Activated CD8-positive, alpha-beta memory T cell treated with anti-CD3 and anti-CD28 coated beads for 36 hours (primary cell): ENCODE measurements around the gene PLCB2. TPM values are rescaled to one million over a fixed set of nuclear protein-coding genes. Genes with fewer than 3 reads are reported as not detected.

Source experiments
- CTCF ChIA-PET: fragments of 350-600 bp; sonication (Branson Sonifier 250); formaldehyde crosslinking; loops from one replicate; lab custom pipeline; 2021; ENCODE audit warnings: antibody characterized with exemption; lab: Charles Lee
- POLR2A ChIA-PET: fragments of 350-600 bp; sonication (Branson Sonifier 250); formaldehyde crosslinking; loops from one replicate; lab custom pipeline; 2021; ENCODE audit warnings: antibody characterized with exemption; lab: Charles Lee
- total RNA-seq, 2 experiments: library from RNA; stranded (reverse); gene quantifications; one replicate each; pipeline ENCODE4 v1.2.3, GENCODE V29; 2021

PLCB2 gene
- total RNA-seq, 2 experiments from 2014 or later, result 52.3 to 53.3 TPM

- ChIA-PET POLR2A (no interaction called here), CTCF (interaction anchor here (0.9 to 1.4 kb wide), 4 partner anchors 22 to 43 kb away, joined by 3 to 4 read pairs (median 4); no protein-coding TSS in a partner anchor)
These were observed 6.1 kb downstream of the PLCB2 start for GRCh38 chr15:40301467-40302179.

GRCh38 chr15:40300771-40301170 lies 7.0 kb downstream of the PLCB2 start:
- ChIA-PET CTCF (interaction anchor here (0.9 to 1.4 kb wide), 3 partner anchors 25 to 44 kb away, joined by 4 read pairs; no protein-coding TSS in a partner anchor), POLR2A (no interaction called here)

- ChIA-PET POLR2A (no interaction called here), CTCF (no interaction called here)
These were observed 7.4 kb downstream of the PLCB2 start for GRCh38 chr15:40300367-40300766.

GRCh38 chr15:40298216-40298935 lies 9.4 kb downstream of the PLCB2 start:
- POLR2A ChIA-PET, result no interaction called here
- CTCF ChIA-PET, result interaction anchor here (1.0 kb wide), 1 partner anchor 15 kb away, joined by 4 read pairs; the partner anchor contains the start of gene ANKRD63

DNA sequence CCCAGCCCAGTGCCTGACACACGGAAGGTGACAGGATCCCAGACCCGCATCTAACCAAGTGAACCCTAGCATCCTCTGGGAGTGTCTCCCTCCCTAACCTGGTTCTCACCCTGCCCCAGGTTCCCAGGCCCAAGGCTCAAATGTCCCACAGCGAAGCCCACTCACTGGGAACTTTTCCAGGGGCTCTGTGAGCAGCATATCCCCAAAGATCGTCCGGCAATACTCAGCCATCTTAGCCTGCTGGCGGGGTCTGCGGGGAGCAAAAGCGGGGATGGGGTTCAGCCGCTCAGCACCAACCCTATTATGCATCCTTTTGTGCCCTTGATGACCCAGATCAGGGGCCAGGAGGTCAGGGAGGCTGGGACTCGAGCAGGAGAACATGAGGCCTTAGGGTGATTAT lies 10.4 kb downstream of the PLCB2 start:
- POLR2A ChIA-PET, result no interaction called here
- CTCF ChIA-PET, result interaction anchor here (1.1 kb wide), 1 partner anchor 18 kb away, joined by 3 read pairs; no protein-coding TSS in a partner anchor

DNA sequence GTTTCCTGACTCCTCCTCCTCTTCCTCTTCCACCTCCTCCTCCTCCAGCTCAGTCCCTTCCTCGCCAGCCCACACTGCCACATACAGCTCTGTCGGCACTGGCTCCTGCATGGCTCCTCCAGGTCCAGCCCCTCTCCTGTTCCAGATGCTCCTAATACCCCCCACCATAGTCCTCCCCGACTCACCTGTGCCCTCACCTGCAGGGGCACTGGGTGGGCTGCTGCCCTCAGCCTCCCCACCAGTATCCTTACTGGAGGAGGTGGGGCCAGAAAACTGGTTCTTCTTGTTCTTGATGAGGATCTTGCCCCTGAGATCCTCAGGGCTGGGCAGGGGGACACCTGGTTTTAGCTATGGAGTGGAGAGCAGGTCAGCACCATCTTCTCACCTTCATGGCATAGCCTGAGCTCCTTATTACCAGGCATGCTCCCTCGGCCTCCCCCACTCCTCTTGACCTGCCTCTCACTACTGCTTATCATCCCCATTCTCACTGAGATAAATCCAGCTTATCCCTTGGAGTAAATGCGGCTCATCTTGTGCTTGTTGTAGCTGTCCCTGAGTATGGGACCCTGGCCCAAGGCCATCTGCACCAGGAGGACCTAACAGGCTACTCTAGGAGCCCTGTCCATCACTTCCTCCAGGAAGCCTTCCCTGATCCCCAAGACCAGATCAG lies 11.0 kb downstream of the PLCB2 start:
- ChIA-PET CTCF (interaction anchor here (1.1 to 2.1 kb wide), 2 partner anchors 18 to 41 kb away, joined by 3 to 8 read pairs; no protein-coding TSS in a partner anchor), POLR2A (no interaction called here)

DNA sequence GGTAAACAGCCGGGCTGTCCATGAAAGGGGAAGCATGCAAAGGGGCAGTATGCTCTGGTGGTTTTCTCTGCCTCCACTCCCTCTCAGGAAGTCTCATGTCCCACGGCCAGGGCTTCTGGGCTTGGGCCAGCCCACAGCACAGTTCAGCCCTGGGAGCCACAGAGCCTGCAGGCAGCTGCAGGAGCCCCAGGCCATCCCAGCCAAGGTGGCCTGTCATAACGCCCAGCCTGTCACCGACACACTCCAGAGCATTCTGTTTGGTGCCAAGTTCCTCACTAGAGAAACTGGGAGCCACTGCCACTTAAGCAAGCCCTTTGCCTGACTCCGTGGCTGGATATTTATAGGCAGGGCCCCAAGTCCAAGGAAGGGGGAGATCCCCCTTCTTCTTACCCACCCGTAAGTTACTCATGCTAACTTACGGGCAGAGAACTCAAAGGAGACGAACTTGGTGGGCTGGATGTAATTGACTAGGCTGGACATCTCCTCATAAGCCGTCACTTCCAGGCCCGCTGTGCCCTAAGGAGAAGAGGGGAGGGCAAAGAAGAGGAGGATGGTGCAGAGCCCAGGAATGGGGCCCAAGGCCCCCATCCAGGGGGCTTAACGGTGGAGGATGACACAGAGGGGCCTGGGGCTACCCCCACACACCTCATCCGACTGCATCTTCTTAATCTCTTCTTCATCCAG lies 11.7 kb downstream of the PLCB2 start:
- POLR2A ChIA-PET, result no interaction called here
- CTCF ChIA-PET, result interaction anchor here (1.1 to 2.1 kb wide), 3 partner anchors 11 to 42 kb away, joined by 3 to 8 read pairs (median 4); partner anchors contain the start of gene PLCB2

DNA sequence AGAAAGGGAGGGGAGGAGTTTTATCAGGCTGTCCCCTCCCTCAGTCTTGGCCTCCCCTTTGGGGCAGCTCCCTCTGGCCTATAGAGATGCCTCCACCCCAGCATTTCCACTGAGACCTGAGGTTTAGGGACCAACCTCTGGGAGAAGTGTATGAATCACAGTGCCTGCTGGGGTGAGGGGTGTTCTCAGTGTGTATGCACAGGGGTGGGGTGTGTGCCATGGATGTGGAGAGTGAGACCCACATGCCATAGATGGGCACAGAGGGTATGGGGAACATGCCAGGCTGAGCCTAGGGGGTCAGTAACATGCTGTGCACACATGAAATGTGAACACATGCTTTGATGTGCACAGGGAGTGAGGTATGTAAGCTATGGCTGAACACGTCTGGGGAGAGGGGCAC lies 12.4 kb downstream of the PLCB2 start:
- CTCF ChIA-PET, result interaction anchor here (1.6 to 2.1 kb wide), 2 partner anchors 12 to 42 kb away, joined by 4 to 8 read pairs; partner anchors contain the start of gene PLCB2
- POLR2A ChIA-PET, result no interaction called here

- POLR2A ChIA-PET, result no interaction called here
These were observed 13.5 kb downstream of the PLCB2 start for GRCh38 chr15:40293905-40294895.

DNA sequence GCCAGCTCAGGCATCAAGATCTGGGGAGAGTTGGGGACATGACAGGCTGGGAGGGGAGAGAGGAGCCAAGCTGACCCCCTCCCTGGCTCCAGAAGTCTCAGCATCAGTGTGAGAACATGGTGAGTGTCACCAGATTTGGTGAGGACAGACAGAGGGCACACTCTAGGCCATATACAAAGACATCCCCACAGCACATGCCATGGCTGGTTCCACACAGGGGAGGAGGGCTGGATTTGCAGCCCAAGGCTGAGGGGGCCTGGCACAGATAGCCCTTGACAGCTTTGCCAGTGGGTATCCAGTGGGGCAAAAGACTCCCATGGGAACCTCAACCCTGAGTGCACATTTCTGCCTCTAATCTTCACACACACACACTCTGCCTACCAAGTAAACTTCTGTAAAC lies 14.7 kb downstream of the PLCB2 start:
- CTCF ChIA-PET, result interaction anchor here (0.6 to 1.0 kb wide), 2 partner anchors 18 to 237 kb away, joined by 3 to 4 read pairs; no protein-coding TSS in a partner anchor
- POLR2A ChIA-PET, result no interaction called here

More at GRCh38 chr15:40293905-40294895, 13.5 kb downstream of the PLCB2 start:
- CTCF ChIA-PET, result interaction anchor here (0.6 to 1.6 kb wide), 3 partner anchors 13 to 33 kb away, joined by 3 to 4 read pairs (median 4); partner anchors contain the start of gene PLCB2

GRCh38 chr15:40292246-40292645 lies 15.5 kb downstream of the PLCB2 start:
- CTCF ChIA-PET, result interaction anchor here (1.7 kb wide), 1 partner anchor 13 kb away, joined by 6 read pairs; no protein-coding TSS in a partner anchor
- POLR2A ChIA-PET, result no interaction called here

GRCh38 chr15:40290918-40291574 lies 16.7 kb downstream of the PLCB2 start:
- ChIA-PET POLR2A (interaction anchor here (1.3 kb wide), 1 partner anchor 17 kb away, joined by 4 read pairs; the partner anchor contains the start of gene PLCB2), CTCF (interaction anchor here (0.9 to 1.9 kb wide), 5 partner anchors 11 to 53 kb away, joined by 3 to 6 read pairs (median 4); no protein-coding TSS in a partner anchor)

GRCh38 chr15:40290545-40290917 lies 17.2 kb downstream of the PLCB2 start:
- POLR2A ChIA-PET, result interaction anchor here (1.3 kb wide), 1 partner anchor 17 kb away, joined by 4 read pairs; the partner anchor contains the start of gene PLCB2

GRCh38 chr15:40289140-40289775 lies 18.5 kb downstream of the PLCB2 start:
- CTCF ChIA-PET, result interaction anchor here (1.0 to 3.1 kb wide), 7 partner anchors 9 to 55 kb away, joined by 3 to 13 read pairs (median 3); no protein-coding TSS in a partner anchor
- POLR2A ChIA-PET, result no interaction called here

More at GRCh38 chr15:40290545-40290917, 17.2 kb downstream of the PLCB2 start:
- CTCF ChIA-PET, result interaction anchor here (0.7 to 1.9 kb wide), 4 partner anchors 16 to 54 kb away, joined by 3 to 5 read pairs (median 3); no protein-coding TSS in a partner anchor

GRCh38 chr15:40287968-40288367 lies 19.8 kb downstream of the PLCB2 start:
- CTCF ChIA-PET, result interaction anchor here (0.9 to 3.1 kb wide), 5 partner anchors 8 to 56 kb away, joined by 4 to 13 read pairs (median 5); no protein-coding TSS in a partner anchor
- POLR2A ChIA-PET, result no interaction called here

- POLR2A ChIA-PET, result no interaction called here
- CTCF ChIA-PET, result interaction anchor here (0.9 to 3.1 kb wide), 5 partner anchors 8 to 57 kb away, joined by 4 to 13 read pairs (median 5); no protein-coding TSS in a partner anchor
These were observed 20.2 kb downstream of the PLCB2 start for GRCh38 chr15:40287505-40287904.
